NCI-H2171 (cell line): ENCODE results near the gene PTPRU.

ENCODE experiments used
- DNase-seq: peaks from one replicate; lab custom pipeline; 2025; lab: John Stamatoyannopoulos, UW

Gene PTPRU

DNA sequence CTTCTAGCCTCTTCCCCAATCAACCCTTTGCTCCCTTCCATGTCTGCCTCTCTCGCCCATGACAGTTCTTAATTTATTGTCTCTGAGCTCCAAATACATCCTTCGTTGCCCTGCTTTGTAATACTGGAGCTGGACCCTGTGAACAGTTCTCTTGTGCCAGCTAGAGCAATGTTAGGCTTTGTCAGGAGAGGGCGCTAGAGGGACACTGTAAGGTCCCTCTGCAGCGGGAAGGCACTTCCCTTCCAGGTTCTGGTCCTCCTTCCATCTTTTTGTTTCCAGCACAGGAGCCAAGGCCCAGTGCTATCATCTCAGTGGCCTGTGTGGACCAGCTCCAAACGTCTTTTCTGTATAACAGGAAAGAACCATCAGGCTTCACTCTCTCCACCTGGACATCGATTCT is 95.9 kb downstream of the PTPRU start:
- no peak for DNase-seq

DNA sequence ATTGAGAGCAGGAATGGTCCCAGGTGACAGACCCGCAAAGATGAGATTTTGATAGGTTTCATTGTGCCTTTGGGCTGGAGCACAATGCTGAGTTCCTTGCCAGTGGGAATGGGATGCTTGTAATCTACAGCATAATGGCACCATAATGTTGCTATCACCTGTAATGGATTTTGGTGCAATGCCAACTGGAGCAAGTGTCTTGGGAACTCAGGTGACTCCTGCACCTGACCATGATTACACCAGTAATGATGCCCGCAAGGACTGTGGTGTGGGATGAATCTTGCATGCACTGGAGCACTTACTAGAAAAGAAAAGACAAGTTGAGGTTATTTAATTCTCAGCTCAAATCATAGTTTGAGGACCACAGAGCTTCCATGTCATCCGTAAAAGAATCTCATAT is 96.7 kb downstream of the PTPRU start:
- no peak for DNase-seq

GRCh38 chr1:29335573-29335972 is 99.3 kb downstream of the PTPRU start:
- no peak for DNase-seq

GRCh38 chr1:29338908-29339575 is 102.7 kb downstream of the PTPRU start:
- no peak for DNase-seq

DNA sequence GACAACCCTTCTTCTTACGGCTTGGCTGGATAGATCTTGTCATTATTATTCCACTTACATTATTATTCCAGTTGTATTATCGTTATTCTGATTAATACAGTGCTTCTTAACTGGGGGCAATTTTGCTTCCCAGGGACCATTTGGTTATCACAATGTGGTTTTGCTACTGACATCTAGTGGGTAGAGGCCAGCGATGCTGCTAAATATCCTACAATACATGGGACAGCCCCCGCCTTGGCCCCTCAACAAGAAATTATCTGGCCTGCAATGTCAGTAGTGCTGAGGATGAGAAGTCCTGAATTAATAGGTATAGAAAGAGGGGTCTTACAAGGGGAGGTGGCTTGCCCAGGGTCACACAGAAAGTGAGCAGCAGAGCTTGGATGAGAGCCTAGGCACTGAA is 105.6 kb downstream of the PTPRU start:
- DNase-seq, result no peak

DNA sequence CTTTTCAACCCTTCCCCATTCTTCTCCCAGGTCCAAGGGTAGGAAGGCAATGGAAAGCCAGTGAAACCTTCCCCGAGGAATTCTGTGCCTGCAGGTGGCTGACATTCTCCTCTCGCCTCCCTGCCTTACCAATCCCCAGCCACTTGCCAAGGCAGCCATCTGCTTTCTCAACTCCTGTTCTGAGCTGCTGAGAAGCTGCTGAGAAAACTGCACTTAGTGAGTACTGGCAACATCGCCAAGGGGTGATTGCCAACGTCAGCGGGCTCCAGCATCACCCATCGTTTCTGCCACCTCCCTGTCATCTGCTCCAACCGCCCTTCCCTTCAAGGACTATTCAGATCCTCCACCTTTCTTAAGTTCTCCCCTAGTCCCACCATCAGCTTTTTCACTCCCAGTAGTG is 106.0 kb downstream of the PTPRU start:
- no peak for DNase-seq

DNA sequence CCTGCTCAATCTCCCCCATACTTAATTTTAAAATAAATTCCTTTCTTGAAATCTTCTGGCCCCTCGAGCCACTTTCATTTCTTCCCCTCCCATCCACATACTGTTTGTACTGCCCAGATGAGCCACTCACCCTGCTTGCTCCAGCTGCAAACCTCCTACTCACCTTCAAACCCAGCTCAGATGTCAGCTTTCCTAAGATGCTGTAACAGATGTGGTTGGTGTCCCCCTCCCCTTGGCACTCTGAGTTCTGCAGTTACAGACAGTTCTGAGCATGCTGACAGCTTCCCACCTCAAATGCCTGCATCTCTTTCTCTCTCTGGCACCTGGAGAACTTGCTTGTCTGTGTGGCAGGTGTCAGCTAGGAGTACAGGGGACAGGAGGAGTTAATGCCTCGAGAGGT is 106.7 kb downstream of the PTPRU start:
- peak; percentile 20 for DNase-seq

DNA sequence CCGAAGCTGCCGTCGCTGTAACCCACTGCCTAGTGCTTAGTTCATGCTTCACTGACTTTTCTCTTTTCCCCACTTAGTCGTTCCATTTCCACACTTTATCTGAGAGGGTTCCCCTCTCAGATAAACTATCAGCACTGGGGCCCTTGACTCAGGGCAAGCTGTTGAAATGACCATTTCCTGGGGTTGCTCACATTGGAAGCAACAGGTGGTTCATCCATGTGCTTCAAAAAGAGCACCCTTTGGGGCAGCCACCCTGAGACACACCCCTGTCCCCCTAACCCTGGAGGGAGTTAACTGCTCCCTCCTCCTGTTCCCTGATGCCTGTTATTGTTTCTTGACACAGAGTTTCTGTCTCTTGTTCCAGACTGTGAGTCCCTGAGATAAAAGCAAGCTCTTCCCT is 107.2 kb downstream of the PTPRU start:
- no peak for DNase-seq

DNA sequence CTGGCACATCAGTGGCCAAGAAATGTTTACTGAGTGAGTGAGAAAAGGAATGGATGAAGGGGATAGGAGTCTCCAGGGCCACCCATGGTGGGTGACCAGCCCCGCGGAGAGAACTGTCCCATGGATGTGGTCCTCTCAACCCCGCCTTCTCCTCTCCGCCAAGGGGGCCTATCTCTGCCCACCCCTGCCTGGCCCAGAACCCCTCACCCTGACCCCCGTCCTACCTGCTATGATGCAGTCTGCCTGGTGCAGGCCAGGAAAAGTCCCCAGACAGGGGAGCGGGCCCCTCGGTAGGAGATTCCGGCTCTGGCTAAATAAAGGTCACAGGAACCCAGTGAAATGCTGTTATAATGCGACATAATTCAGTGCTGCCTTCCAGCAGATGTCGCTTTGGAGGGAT is 107.6 kb downstream of the PTPRU start:
- no peak for DNase-seq

DNA sequence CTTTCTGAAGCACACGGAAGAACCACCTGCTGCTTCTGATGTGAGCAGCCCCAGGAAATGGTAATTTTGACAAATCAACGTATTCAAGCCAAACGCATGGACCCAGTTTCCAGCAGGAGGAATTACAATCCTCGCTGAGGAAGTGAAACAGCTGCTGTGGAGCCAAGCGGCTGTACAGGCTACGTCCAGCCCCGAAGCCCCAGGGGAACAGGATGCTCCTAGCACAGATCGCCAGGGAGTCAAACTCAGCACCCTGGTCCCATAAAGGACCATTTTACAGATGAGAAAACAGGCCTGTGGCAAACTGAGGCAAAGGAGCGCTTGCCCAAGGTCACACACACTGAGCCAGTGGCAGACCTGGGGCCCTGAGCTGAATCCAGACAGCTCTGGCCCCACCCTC is 108.0 kb downstream of the PTPRU start:
- DNase-seq, result no peak

DNA sequence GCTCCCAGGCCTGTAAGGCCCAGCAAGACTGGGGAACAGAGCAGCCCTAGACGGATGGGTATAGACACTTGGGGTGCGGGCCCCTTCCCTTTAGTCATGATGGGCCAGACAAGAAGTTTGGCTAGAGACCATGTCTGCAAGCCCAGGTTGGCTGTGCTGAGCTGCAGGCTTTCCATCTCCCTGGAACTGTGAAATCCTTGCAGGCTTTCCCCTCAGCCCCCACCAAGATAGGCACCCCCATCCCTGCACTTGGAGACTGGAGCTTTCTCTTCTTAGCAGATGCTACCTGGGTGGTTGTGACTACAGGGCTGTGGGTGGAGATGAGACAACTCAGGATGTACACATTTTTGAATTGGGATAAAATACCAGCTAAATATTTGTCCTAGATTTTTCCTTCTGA is 110.3 kb downstream of the PTPRU start:
- DNase-seq, result no peak

DNA sequence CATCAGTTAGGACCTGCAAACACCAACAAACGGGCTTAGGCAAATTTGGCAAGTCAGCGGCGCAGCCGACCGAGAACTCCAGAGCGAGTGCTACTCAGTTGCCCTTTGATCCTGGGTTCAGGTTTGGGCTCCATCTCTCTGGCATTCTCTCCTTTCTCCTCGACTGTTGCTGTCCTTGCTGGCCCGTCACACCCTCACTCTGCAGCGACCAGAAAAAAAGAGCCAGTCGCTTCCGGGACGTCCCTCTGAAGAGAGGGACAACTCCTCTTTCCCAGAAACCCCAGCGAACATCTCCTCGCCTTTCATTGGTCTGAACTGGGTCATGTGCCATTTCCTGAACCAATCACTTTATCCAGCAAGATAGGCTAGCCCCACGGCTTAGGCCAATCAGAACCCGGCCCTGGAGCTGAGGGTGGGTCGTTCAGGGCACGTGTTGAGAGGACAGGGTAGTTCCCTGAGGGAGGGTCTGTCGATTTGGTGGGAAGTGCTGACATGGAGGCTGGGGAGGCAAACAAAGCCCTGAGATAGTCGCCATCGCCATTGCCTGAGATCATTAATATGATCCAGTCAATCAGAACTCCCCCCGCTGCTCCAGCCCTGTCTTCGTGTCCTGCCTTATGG is 113.7 kb downstream of the PTPRU start:
- no peak for DNase-seq

- DNase-seq, result no peak
Observed at GRCh38 chr1:29352719-29353420, 116.5 kb downstream of the PTPRU start.

- DNase-seq, result no peak
Observed at GRCh38 chr1:29354511-29355098, 118.3 kb downstream of the PTPRU start.

- no peak for DNase-seq
Observed at GRCh38 chr1:29355375-29355774, 119.1 kb downstream of the PTPRU start.

- no peak for DNase-seq
Observed at GRCh38 chr1:29356663-29357062, 120.3 kb downstream of the PTPRU start.

GRCh38 chr1:29357452-29357851 is 121.1 kb downstream of the PTPRU start:
- no peak for DNase-seq

- no peak for DNase-seq
Observed at GRCh38 chr1:29358183-29358582, 121.9 kb downstream of the PTPRU start.

- no peak for DNase-seq
Observed at GRCh38 chr1:29360768-29361167, 124.4 kb downstream of the PTPRU start.

- DNase-seq, result no peak
Observed at GRCh38 chr1:29361686-29362085, 125.4 kb downstream of the PTPRU start.

GRCh38 chr1:29362116-29362515 is 125.8 kb downstream of the PTPRU start:
- no peak for DNase-seq

DNA sequence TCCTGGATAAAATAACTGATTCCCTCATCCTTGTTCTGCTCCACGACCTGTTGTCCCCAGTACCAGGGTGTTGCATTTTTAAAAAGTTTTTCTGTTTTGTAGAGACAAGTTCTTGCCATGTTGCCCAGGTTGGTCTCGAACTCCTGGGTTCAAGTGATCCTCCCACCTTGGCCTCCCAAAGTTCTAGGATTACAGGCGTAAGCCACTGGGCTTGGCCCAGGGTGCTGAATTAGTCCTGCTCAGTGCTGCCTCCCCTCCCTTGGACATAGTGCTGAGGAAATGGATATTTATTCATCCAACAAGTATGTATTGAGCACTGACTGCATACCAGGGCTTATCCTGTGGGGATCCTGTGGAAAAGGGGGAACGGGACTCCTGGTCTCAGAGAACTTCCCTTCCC is 126.4 kb downstream of the PTPRU start:
- no peak for DNase-seq

DNA sequence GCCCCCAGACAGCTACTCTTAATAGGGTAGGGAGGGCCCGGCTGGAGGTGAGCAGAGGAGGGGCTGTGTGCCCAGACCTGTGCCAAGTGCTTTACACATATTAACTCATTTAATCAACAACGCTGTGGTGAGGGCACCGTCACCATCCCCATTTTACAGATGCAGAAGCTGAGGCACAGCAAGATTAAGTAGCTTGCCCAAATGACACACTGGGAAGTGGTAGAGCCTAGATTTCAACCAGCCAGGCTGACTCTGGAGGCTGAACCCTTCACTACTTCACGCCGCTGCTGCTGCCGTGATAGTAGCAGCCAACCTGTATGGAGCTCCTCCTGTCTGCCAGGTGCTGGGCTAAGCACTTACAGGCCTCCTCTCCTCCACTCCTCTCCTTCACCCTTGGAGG is 127.2 kb downstream of the PTPRU start:
- DNase-seq, result no peak
